ENCODE results near the gene BRINP1.

Gene BRINP1

GRCh38 chr9:119273984-119274665 lies 95.1 kb downstream of the BRINP1 start:
- no peak for DNase-seq

GRCh38 chr9:119273325-119273904 lies 95.8 kb downstream of the BRINP1 start:
- no peak for DNase-seq

- DNase-seq, result no peak
Observed at GRCh38 chr9:119272500-119273211, 96.6 kb downstream of the BRINP1 start.

GRCh38 chr9:119268985-119269384 lies 100.2 kb downstream of the BRINP1 start:
- DNase-seq, result no peak

GRCh38 chr9:119264165-119264564 lies 105.1 kb downstream of the BRINP1 start:
- DNase-seq, result no peak

- DNase-seq, result no peak
Observed at GRCh38 chr9:119257592-119257991, 111.6 kb downstream of the BRINP1 start.

GRCh38 chr9:119255116-119255515 lies 114.1 kb downstream of the BRINP1 start:
- DNase-seq, result no peak

GRCh38 chr9:119252671-119253299 lies 116.5 kb downstream of the BRINP1 start:
- DNase-seq, result no peak

- no peak for DNase-seq
Observed at GRCh38 chr9:119251936-119252335, 117.3 kb downstream of the BRINP1 start.

GRCh38 chr9:119250730-119251129 lies 118.5 kb downstream of the BRINP1 start:
- DNase-seq, result no peak

GRCh38 chr9:119240546-119240945 lies 128.7 kb downstream of the BRINP1 start:
- no peak for DNase-seq

- no peak for DNase-seq
Observed at GRCh38 chr9:119234636-119235035, 134.6 kb downstream of the BRINP1 start.

- DNase-seq, result no peak
Observed at GRCh38 chr9:119227422-119227821, 141.8 kb downstream of the BRINP1 start.

GRCh38 chr9:119224431-119224830 lies 144.8 kb downstream of the BRINP1 start:
- no peak for DNase-seq

- no peak for DNase-seq
Observed at GRCh38 chr9:119221276-119221675, 148.0 kb downstream of the BRINP1 start.

- no peak for DNase-seq
Observed at GRCh38 chr9:119218293-119218692, 150.9 kb downstream of the BRINP1 start.

- no peak for DNase-seq
Observed at GRCh38 chr9:119216651-119217331, 152.4 kb downstream of the BRINP1 start.

- DNase-seq, result no peak
Observed at GRCh38 chr9:119215651-119216050, 153.6 kb downstream of the BRINP1 start.

- DNase-seq, result no peak
Observed at GRCh38 chr9:119213471-119213870, 155.8 kb downstream of the BRINP1 start.

- DNase-seq, result no peak
Observed at GRCh38 chr9:119197893-119198607, 171.2 kb downstream of the BRINP1 start.

GRCh38 chr9:119195521-119195920 lies 173.7 kb downstream of the BRINP1 start:
- DNase-seq, result no peak

- no peak for DNase-seq
Observed at GRCh38 chr9:119185298-119185697, 183.9 kb downstream of the BRINP1 start.
